Measurements from ENCODE around the gene CACNA1C.

CACNA1C gene

DNA sequence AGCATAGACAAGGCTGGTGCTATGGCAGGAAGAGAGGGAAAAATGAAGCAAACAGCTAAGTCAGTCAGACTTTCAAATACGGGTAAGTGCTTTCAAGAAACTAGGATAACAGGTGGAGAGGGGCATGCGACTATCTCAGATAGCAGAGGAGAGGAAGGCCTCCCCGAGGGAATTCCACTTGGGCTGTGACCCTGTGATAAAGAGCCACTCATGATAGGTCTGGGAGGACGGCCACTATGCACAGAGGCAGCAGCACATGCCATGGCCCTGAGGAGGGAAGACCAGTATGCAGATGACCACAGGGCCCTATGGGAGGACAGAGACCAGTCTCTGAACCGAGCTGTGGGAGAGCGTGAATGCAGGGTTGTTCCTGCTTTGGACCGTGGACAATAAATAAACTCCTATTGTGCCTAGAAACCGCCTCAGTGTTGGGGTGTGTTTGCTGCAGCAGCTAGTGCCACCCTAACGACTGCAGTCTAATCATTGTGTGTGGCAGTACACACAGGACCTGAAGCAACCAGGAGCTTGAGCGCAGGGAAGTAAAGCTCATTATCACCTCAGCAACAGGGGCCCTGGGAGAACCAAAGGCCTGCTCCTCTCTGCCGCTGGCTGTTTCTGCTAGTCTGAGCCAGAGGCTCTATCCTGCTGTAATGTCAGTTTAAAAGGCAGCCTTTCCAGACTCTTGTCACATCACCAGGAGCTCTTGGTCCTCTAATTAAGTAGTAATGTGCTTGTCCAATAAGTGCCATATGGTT is 119.1 kb downstream of the CACNA1C start:
- DNase-seq (ENCODE audit: low spot score) = no peak

DNA sequence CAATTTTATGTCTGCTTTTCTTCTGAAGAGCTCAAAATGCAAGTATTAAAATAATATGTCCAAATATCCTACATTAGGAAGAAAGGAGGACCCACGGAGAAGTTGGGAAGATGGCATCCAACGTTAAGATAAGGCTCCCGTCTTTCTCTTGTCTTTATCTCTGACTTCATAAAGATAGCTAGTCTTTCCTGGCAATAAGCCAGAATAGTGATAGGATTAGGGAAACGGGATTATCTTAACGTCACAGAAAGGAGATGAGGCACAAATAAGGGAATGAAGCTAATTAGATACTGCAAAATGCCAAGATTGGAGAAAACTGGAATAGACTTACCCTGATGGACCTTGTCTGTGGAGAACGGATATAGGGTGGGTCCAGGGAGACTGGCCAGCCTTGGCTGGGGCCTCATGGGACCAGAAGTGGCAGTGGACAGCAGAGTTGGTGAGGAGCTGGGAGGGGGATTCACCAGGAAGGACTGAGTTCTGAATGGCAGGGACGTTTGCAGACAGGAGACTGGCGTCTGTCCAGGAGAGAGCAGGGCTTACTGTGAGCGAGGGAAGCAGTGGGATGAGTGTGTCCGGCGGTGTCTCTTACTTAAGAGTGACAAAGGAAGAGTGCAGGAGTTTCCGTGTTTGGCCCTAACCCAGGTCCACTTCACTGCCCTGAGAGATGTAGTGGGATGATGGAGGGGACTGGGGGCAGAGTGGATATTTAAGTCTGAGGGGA is 119.9 kb downstream of the CACNA1C start:
- no peak for DNase-seq (ENCODE audit: low spot score)

DNA sequence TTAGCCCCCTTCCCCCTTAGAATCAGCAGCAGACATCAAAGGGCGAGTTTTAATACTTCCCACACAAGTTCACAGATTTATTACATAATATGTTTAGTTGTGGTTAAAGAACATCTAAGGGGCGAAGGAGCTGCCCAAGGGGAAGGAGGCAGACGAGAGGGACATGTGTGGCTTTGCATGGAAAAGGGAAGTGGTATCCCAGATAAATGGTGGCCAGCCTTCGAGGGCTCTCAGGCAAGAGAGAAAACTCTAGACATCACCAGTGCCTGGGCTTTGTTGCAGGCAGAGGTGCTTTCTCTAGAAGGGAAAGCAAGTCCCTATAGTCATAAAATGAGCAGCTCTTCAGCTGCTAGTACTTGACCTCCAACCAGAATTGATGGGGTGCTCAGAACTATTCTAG is 121.2 kb downstream of the CACNA1C start:
- no peak for DNase-seq (ENCODE audit: low spot score)

DNA sequence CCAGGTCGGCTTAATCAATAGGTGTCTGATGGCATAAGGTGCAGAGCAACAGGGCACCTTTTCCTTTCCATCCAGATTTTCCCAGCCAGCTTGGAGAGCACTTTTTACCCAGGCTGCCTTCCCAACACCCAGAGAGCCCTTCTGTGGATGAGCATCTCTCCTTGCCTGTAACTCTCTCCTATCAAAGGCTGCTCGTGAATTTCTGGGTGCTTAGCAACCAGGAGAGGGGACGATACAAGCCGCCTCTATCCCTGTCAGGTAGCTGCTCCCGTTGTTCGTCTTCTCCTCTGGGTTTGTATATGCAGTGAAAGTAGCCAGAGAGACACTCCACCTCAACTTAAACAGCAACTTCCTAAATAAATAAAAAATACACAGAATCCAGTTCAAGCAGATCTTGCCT is 124.2 kb downstream of the CACNA1C start:
- no peak for DNase-seq (ENCODE audit: low spot score)

DNA sequence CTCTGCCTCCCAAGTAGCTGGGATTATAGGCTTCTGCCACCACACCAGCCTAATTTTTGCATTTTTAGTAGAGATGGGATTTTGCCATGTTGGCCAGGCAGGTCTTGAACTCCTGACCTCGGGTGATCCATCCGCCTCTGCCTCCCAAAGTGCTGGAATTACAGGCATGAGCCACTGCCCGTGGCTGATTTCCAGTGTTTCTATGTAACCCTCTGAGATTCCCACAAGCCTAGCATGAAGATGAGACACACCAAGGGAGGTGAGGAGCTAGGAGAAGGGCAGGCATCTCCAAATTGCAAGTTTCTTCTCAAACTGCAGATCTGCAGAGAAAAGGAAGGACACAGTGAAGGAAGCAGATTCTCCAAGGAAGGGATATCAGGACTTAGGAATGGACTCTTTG is 125.0 kb downstream of the CACNA1C start:
- DNase-seq (ENCODE audit: low spot score) = no peak

DNA sequence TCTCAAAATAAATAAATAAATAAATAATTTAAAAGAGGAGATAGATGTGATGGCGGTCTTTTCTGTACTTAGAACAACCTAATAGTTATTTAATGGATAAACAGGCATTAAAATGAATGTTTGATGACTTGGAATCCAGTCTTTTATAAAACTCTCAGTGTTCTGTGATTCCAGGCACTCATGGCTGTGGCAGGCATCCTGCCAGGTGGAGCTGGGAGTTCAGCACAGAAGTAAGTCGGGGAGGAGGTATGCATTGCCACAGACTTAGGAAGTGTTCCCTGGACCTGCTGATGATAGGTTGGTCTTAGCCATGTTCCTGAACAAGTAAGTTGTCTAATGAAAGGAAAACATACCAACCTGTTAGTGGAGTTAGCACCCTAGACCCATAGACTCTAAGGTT is 126.3 kb downstream of the CACNA1C start:
- no peak for DNase-seq (ENCODE audit: low spot score)

DNA sequence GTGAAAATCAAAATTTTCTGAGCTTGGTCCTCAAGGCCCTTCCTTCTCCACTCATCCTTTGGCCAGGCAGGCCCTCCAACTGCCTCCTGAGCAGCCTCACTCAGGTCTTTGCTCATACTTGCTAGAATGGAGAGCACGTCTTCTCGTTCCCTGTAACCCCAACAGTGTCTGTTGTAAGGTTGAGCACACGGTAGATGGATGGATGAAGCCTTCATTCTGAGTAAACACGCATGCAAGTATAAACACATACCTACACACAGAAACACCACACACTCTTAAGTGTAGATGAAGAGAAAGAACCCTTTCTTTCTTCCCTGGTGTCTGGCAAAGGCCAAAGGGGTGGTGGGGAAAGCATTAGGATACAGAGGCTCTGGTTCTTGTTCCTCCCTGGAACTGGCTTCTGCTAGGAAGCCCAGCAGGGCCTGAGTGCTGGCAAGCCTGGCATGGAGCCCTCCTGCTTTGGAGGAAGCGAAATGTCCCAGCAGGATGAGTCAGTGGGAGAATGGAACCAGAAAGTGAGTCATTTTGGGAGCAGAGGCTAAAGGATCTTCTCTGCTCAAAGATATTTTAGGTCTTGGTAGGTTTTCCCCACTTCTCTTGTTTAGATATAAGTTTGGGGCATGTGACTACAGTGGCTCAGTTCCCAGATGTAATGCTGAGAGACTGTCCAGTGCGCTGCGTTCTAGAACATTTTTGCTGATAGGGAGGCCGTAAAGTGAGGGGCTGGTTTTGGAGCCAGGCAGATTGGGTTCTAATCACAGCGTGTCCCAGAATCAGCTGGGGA is 127.4 kb downstream of the CACNA1C start:
- peak; percentile 56 for DNase-seq (ENCODE audit: low spot score)

DNA sequence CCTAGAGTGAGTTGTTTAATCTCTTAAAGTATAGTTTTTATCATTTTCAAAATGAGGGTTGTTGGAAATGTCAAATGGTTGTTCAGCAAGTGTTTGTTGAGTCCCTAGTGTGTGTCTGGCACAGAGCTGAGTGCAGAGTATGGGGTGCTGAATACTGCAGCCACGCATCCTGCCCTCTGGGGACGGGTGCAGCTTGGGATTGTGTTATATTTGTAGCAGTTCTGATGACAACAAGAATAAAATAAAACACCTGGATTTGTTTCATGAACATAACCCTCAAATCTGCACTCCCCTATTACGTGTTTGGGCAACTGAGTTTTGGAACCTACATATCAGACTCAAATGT is 127.9 kb downstream of the CACNA1C start:
- DNase-seq (ENCODE audit: low spot score) = no peak

DNA sequence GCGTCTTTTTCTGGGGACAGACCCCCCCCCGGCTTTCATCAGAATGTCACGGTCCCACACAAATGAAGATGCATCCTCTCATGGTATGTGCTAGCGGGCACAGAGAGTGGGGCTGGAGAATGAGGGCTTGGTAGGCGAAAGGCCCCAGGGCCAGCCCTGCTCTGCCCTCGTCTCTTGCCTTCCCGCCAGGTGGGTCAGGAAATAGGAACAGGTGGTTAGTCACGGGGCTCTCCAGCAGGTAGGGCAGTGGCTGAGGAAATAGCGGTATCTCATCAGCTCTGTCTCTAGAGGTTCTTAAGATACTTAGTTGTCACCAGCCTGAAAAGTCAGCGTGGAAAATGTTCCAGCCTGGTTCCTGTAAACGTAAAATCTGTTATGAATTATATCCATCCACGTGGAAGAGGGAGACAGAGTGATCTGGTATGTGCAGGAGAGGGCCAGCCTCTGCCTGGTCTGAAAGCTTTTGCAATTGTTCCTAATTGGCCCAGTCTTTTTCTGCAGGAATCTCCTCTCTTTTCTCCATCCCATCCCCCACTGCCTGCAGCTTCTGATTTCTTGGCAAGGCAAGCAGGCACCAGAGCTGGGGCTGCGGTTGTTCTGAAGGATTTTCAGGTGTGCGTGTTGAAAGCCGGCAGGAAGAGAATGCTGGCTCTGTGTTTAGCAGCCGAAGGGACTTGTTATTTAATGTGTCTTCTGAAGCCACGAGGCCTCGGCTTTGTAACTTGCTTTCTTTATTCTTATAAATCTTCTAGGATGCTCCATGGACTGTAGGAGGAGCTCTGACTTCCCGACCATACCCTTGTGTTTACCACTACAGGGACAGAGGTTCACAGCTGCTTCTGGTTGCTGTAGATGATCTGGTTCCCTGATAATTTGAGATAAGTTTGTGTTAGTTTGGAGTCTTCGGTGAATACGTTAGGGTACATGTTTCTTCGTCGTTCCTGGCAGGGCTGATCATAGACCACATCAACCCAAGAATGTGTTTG is 131.1 kb downstream of the CACNA1C start:
- DNase-seq (ENCODE audit: low spot score) = peak; percentile 8

DNA sequence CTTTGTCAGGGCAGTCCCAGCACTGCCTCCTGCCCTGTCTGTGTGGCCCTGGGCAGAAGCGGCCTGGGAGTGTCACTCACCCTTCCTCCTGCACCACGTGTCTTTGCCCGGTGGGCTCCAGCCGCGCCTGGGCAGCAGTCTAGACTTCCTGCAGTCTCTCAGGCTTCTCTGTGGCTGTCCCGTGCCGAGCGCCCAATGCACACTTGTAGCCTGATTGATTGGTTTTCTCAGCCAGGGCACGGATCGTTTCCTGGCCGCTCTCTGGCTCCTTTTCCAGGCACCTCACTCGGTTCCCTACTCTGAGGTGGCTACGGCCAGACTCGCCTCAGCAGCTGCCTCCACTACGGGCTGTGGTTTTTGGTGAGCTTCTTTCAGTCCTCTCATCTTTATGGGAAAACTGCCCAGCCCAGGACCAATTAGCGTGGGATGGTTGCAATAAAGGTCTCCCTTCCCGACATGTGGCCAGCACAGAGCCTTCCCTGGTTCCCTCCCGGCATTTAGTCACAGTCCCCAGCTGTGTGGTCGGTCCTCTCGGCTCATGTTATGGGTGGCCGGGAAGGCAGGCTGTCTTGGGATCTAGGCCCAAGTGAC is 133.1 kb downstream of the CACNA1C start:
- no peak for DNase-seq (ENCODE audit: low spot score)

DNA sequence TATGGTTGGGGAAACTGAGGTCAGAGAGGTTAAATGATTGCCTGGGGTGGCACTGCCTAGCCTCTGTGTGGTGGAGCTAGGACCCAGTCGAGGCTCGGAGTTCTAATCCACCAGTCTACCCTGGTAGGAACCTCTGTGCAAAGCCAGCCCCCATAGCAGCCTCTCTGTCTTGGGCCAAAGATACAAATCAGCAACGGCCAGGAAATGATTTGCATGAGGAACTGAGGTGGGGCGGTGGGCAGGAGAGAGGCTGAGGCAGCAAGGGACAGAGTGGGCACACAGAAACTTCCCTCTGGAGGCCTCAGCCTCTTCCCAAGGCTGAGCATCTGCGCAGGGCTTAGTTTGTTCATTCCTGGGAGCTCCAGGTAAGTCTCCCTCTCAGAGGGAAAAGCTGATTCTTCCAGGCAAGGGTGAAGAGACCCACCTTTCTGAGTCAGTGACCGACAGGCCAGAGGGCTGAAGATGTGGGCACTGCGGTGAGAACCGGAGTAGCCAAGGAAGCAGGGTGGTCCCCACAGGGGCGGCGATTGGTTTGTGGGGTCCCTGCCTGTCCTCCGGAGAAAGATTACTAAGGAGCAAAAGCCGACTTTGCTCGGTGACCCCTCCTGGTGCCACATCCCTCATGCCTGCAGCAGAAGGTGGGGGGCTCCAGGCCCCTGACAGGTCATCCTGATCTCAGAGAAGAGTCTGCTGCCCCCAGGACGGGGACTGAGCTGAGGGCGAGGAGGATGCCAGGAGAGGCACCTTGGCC is 134.6 kb downstream of the CACNA1C start:
- no peak for DNase-seq (ENCODE audit: low spot score)

DNA sequence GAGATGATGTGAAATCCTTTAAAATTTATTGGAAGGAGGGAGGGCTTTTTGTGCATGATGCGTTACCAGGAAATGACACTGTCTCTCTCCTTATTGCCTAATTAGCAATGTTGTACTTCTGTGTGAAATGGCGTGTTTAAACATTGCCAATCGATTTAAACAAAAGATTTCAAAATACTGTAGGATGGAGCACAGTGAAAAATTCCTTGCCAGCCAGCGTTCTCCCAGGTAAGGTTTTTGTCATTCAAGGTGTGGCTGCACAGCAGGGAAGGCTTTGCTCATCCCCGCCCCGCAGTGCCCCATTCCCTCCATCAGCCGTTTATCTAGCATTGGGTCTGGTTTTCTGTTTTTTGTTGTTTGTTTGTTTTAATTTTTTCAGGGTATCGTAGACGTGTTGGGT is 137.3 kb downstream of the CACNA1C start:
- no peak for DNase-seq (ENCODE audit: low spot score)

DNA sequence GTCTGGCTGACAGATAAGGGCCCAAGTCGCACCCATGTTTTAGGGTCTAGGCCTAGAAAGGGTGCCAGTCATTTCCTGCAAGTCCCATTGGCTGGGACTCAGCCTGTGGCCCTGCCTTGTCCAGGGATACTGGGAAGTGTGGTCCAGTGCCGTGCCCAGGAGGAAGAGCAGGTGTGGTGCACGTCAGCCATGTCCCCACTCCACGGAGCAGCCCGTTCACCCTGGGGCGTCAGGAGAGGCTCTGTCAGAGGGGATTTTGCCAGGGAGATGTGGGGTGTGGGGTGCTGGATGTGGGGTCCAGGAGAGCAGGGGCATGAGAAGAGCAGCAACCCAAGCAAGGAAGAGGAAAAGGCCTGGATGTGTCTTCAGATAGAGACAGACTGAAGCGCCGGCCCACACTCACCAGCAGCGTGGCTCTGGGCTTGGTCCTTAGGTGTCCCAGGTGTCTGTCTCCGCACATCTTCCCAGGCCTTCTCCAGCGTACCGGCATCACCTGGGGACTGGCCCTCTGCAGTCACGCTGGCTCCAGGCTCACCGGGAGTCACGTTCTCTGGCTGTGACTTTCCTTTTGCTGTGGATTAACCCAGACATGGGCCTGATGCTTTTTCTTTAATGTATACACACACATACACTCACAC is 138.2 kb downstream of the CACNA1C start:
- DNase-seq (ENCODE audit: low spot score) = no peak

DNA sequence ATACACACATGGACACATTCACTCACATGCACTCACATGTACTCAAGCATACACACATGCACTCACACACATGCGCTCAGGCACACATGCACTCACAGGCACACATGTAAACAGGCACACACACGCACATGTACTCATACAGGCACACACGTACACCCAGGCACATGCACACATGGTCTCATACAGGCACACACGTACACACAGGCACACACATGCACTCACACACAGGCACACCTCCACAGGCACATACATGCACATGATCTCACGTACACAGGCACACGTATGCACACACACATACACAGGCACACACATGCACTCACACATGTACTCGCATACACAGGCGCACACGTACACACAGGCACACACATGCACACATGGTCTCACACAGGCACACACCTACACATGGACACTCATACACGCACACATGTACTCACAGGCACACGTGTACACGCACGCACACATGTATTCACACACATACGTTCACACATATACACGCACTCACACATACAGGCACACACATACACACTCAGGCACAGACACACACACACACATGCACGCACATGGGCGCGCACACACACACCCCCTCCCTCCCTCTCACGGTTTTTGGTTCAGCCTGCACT is 138.9 kb downstream of the CACNA1C start:
- DNase-seq (ENCODE audit: low spot score) = no peak

DNA sequence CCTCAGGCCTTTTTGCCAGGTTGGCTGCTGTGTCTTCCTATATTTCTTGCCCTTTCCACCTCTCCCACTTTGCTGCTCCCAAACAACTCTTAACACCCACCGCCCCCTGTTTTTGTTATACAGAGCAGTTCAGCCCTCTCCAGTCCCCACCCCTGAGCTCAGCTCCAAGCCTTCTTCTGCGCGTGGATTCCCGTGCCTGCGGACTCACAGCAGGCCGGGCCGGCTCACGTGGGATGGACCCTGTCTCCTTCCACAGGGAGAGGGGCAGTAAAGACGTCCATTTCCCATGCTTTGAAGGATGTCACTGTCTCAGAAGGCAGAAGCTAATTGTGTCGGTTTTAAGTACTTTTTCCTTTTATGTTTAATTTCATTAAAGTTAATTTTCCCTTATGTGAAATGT is 139.4 kb downstream of the CACNA1C start:
- DNase-seq (ENCODE audit: low spot score) = no peak

DNA sequence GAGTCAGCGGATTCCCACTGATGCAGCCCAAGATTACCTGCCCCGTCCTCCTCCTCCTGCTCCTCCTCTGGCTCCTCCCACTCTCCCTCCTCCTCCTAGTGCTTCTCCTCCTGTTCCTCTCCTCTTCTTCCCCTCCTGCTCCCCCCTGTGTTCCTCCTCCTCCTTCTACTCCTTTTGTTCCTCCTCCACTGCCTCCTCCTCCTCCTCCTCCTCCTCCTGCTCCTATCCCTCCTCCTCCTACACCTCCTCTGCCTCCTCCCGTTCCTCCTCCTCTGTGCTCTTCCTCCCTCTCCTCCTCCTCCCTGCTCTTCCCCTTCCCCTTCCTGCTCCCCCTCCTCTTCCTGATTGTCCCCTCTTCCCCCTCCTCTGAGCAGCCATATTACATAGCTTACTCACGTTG is 141.3 kb downstream of the CACNA1C start:
- DNase-seq (ENCODE audit: low spot score) = no peak

DNA sequence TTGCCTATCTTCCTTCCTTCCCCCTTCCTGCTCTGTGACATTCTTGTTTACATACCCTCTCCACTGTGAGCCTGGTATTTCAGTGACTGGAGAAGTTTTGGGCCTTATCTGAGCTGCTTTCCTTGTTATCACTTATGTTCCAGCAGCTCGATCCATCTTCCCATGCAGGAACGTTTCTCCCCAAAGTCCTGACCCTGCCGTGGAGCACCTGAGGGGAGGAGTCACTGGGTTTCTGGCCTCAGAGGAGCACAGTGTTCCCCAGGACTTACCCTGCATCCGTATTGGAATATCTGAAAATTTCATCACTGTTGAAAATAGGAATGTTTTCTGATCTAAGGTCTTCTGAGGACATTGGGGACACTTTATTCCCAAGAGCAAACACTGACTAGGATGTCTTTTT is 141.8 kb downstream of the CACNA1C start:
- DNase-seq (ENCODE audit: low spot score) = no peak

DNA sequence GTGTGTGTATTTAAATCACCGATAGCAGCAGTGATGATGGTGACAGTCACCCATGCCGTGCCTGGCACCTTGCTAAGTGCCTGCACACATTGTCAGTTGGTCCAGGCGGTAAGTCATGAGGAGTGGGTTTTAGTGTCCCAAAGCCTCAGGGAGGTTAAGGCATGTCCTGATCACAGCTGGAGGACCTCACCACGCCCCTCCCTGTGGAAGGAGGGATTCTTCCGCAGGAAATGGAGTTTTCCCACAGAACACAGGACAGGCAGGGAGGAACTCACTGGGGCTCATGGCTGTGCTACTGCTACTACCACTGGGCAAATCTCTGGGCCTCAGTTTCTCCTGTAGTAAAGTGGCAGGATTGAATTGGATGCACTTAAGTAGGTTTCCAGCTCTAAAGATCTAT is 142.3 kb downstream of the CACNA1C start:
- no peak for DNase-seq (ENCODE audit: low spot score)

DNA sequence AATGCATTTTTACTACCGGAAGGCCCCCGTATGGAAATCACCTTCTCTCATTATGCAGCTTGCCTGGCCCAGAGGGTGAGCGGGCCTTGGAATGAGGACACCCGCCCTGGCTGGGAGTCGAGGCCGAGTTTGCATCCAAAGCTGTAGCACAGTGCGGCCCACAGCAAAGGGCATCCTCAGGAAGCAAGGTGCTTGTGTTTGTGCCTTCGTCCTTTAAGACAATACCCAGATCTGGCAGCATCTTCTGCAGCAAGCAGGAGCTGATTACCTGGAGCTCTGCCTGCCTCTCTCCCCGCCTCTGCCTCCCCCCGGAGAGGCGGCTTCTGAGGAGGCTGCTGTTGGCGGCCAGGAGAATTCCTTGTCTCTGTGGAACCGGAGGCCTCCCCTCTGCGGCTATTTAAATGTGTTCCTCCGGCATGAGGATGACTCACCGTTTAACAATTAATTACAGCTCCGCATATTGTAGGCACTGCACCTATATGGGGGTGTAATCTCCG is 145.3 kb downstream of the CACNA1C start:
- peak; percentile 20 for DNase-seq (ENCODE audit: low spot score)

DNA sequence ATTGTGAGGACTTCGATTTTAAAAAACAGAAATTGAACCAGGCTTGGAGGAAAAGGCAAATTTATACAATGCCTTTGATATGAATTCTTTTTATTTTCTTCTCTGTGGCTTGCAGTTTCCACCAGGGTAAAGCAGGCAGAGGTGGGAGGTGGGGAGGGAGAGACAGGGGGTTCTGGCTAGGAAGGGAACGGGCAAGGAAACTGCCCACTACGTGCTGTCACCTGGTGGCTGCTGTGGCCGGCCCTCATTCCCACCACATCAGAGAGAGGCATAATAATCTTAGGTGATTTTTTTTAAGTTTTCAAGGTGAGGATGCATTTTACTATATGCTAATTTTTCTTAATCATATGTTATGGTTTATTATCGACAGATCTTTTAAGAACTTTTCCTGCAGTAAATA is 145.8 kb downstream of the CACNA1C start:
- DNase-seq (ENCODE audit: low spot score) = no peak

All from COLO829 (cell line).